ENCODE data around the gene LRP5. TPM values are rescaled to one million over a fixed set of nuclear protein-coding genes. Genes with fewer than 3 reads are reported as not detected.
A peak's percentile ranks its signal among the peaks of the same experiment; 100 is the strongest.

Gene LRP5
- total RNA-seq (2021; ENCODE audit: unreplicated experiment): 55.2 TPM
- 58.9 and 66.2 TPM in 2 replicates for polyA plus RNA-seq (2012)
- percentile 62 among the genes with signal in this experiment for Bru-seq, nascent RNA
- BruChase-seq, experiment 1, labeled RNA remaining after a 6-hour chase: percentile 65 among the genes with signal in this experiment
- BruChase-seq, experiment 2, labeled RNA remaining after a 2-hour chase: percentile 59 among the genes with signal in this experiment
- long read RNA-seq, full-length matches to known transcripts: 3 of 48 reads
- long read RNA-seq, partial matches to known transcripts: 23 of 48 reads
- long read RNA-seq, other reads (novel, unspliced or antisense): 22 of 48 reads

- ChIA-PET POLR2A (no interaction called here), CTCF (no interaction called here), RAD21 (ENCODE audit: low non-redundant PET in 1 of 2, low total read pairs in 2 of 2, uncharacterized antibody in 2 of 2, unreplicated experiment in 2 of 2) (no interaction called here)
- TF ChIP-seq, protein P1, sequence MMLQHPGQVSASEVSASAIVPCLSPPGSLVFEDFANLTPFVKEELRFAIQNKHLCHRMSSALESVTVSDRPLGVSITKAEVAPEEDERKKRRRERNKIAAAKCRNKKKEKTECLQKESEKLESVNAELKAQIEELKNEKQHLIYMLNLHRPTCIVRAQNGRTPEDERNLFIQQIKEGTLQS (IDR thresholded peaks at IDR 0.05): no peak
- TF ChIP-seq, protein P2, sequence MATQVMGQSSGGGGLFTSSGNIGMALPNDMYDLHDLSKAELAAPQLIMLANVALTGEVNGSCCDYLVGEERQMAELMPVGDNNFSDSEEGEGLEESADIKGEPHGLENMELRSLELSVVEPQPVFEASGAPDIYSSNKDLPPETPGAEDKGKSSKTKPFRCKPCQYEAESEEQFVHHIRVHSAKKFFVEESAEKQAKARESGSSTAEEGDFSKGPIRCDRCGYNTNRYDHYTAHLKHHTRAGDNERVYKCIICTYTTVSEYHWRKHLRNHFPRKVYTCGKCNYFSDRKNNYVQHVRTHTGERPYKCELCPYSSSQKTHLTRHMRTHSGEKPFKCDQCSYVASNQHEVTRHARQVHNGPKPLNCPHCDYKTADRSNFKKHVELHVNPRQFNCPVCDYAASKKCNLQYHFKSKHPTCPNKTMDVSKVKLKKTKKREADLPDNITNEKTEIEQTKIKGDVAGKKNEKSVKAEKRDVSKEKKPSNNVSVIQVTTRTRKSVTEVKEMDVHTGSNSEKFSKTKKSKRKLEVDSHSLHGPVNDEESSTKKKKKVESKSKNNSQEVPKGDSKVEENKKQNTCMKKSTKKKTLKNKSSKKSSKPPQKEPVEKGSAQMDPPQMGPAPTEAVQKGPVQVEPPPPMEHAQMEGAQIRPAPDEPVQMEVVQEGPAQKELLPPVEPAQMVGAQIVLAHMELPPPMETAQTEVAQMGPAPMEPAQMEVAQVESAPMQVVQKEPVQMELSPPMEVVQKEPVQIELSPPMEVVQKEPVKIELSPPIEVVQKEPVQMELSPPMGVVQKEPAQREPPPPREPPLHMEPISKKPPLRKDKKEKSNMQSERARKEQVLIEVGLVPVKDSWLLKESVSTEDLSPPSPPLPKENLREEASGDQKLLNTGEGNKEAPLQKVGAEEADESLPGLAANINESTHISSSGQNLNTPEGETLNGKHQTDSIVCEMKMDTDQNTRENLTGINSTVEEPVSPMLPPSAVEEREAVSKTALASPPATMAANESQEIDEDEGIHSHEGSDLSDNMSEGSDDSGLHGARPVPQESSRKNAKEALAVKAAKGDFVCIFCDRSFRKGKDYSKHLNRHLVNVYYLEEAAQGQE (IDR thresholded peaks at IDR 0.05; ENCODE audit: low read depth): no peak
- TF ChIP-seq JUND (IDR thresholded peaks at IDR 0.05): no peak
- no peak for TF ChIP-seq POLR2A (IDR thresholded peaks at IDR 0.05; ENCODE audit: borderline replicate concordance, extremely low read depth, insufficient read depth, insufficient read length)
- TF ChIP-seq SRF (IDR thresholded peaks at IDR 0.05; ENCODE audit: low read depth): no peak
- no peaks in the 10 kb centered on the region for H4K20me1 ChIP-seq (ENCODE audit: insufficient read depth)
- H3K36me3 ChIP-seq (ENCODE audit: control insufficient read depth in 1 of 2, insufficient read depth in 2 of 2, low read length in 2 of 2): no peaks in the 10 kb centered on the region
- no TSS peak for BruUV-seq (replicated peaks)
- H3K27ac ChIP-seq (ENCODE audit: low read depth, low read length): peak within 1 kb of the TSS; percentile 93
- no peaks in the 10 kb centered on the region for H3K9me3 ChIP-seq (ENCODE audit: control insufficient read depth in 1 of 2, insufficient read depth in 1 of 2, low read depth in 1 of 2, low read length in 2 of 2)
- peak within 1 kb of the TSS; percentile 69 to 95 for H3K4me3 ChIP-seq (replicated peaks in 1 of 2; ENCODE audit: low read depth in 1 of 2, low read length in 2 of 2)
- intact Hi-C loops (cut with micrococcal nuclease): loop anchor here (10.0 kb wide), 1 partner anchor 73 kb away; no protein-coding TSS in a partner anchor
- peaks cover 43% of the 10 kb centered on the region for H3K79me2 ChIP-seq (ENCODE audit: insufficient read depth, low read length)
- peaks cover 33 to 60% of the 10 kb centered on the region in 2 experiments for H3K4me1 ChIP-seq (ENCODE audit: control insufficient read depth in 1 of 2, insufficient read depth in 2 of 2, low read length in 2 of 2)
- peak within 1 kb of the TSS; percentile 86 for H3K4me2 ChIP-seq (ENCODE audit: low read length)
- ATAC-seq (peak; percentile 55), DNase-seq (ENCODE audit: low read depth, low spot score) (no peak)
- no peaks in the 10 kb centered on the region for H3K9me2 ChIP-seq (ENCODE audit: insufficient read depth)
- no peaks in the 10 kb centered on the region for H3K27me3 ChIP-seq (ENCODE audit: insufficient read depth, low read length)
- no peak within 1 kb of the TSS for H2AFZ ChIP-seq (ENCODE audit: low read depth, low read length, poor library complexity, severe bottlenecking)
- H3K9ac ChIP-seq (ENCODE audit: low read length): peak within 1 kb of the TSS; percentile 92
Measured at GRCh38 chr11:68312117-68312779, at the start of gene LRP5. Gene LRP5, plus strand, starts transcription at chr11:68312591. Its CDS starts 124 bp downstream, at chr11:68312715.

Data from HCT116 (cell line).